ENCODE measurements around the gene HES7. TPM values are rescaled to one million over a fixed set of nuclear protein-coding genes. Genes with fewer than 3 reads are reported as not detected.
"Not testable (repeated sequence)": the region's sequence is repeated elsewhere in the genome, so short reads cannot be mapped to it uniquely, and the experiment has no call there.

HES7 gene
- total RNA-seq, 2 donors from 2014 or later, result 0.34 TPM; not detected in 1

GRCh38 chr17:8081876-8082275 lies 42.0 kb downstream of the HES7 start:
- 89% methylated on average over 3 of the region's 3 CpGs for WGBS

DNA sequence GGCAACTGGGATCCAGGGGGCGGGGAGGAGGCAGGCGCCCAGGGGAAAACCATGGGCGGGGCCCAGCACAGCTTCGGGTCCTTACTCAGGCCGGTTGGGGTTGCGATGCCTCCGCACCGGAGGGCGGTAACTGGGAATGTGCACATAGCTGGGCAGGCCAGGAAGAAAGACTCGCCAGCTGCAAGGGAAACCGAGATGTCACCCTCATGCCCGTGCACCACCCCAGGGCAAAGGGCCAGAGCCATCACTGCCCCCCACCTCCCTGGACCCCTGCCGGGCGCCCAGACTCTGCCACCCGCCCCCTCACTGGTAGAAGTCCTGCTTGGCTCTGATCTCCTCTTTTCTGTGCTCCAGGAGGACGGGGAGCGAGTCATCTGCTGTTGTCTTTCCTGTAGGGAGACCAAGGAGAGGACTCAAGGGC lies 43.1 kb downstream of the HES7 start:
- DNase-seq (ENCODE audit: low spot score), result no peak
- TF ChIP-seq, protein P1, sequence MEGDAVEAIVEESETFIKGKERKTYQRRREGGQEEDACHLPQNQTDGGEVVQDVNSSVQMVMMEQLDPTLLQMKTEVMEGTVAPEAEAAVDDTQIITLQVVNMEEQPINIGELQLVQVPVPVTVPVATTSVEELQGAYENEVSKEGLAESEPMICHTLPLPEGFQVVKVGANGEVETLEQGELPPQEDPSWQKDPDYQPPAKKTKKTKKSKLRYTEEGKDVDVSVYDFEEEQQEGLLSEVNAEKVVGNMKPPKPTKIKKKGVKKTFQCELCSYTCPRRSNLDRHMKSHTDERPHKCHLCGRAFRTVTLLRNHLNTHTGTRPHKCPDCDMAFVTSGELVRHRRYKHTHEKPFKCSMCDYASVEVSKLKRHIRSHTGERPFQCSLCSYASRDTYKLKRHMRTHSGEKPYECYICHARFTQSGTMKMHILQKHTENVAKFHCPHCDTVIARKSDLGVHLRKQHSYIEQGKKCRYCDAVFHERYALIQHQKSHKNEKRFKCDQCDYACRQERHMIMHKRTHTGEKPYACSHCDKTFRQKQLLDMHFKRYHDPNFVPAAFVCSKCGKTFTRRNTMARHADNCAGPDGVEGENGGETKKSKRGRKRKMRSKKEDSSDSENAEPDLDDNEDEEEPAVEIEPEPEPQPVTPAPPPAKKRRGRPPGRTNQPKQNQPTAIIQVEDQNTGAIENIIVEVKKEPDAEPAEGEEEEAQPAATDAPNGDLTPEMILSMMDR (IDR thresholded peaks at IDR 0.05), result no peak
- TF ChIP-seq POLR2AphosphoS5 (IDR thresholded peaks at IDR 0.05) (no peak), POLR2A (IDR thresholded peaks at IDR 0.05) (no peak)
- 57% methylated on average over 17 of the region's 17 CpGs for WGBS
- no peak overlapping the region for H3K4me3 ChIP-seq
- no peak overlapping the region for H3K27ac ChIP-seq
- intact Hi-C loops (cut with DNase I), result no loop called here
- H3K4me1 ChIP-seq (replicated peaks), result no peaks in the 10 kb centered on the region
- no peaks in the 10 kb centered on the region for H3K36me3 ChIP-seq
- H3K9me3 ChIP-seq, result no peaks in the 10 kb centered on the region
- H3K27me3 ChIP-seq (replicated peaks; ENCODE audit: insufficient read depth), result no peaks in the 10 kb centered on the region

More at GRCh38 chr17:8081876-8082275, 42.0 kb downstream of the HES7 start:
- Histone ChIP-seq H3K4me1 (replicated peaks) (no peaks in the 10 kb centered on the region), H3K27ac (no peak overlapping the region), H3K36me3 (no peaks in the 10 kb centered on the region), H3K4me3 (no peak overlapping the region), H3K27me3 (replicated peaks; ENCODE audit: insufficient read depth) (no peaks in the 10 kb centered on the region), H3K9me3 (no peaks in the 10 kb centered on the region)
- DNase-seq (ENCODE audit: low spot score), result no peak
- TF ChIP-seq POLR2A (IDR thresholded peaks at IDR 0.05) (no peak), POLR2AphosphoS5 (IDR thresholded peaks at IDR 0.05) (no peak)
- TF ChIP-seq, protein P1 (IDR thresholded peaks at IDR 0.05), result no peak
- intact Hi-C loops (cut with DNase I), result no loop called here

GRCh38 chr17:8080208-8080798 lies 43.6 kb downstream of the HES7 start:
- no peaks in the 10 kb centered on the region for H3K9me3 ChIP-seq
- intact Hi-C loops (cut with DNase I), result no loop called here
- WGBS, result 31% methylated on average over 25 of the region's 25 CpGs
- peak overlapping the region in 1 of 2 donors; percentile 28 for H3K4me3 ChIP-seq
- TF ChIP-seq POLR2A (IDR thresholded peaks at IDR 0.05), result no peak
- TF ChIP-seq, protein P1 (IDR thresholded peaks at IDR 0.05), result no peak
- TF ChIP-seq POLR2AphosphoS5 (IDR thresholded peaks at IDR 0.05), result no peak
- no peak for DNase-seq (ENCODE audit: low spot score)
- H3K4me1 ChIP-seq (replicated peaks), result no peaks in the 10 kb centered on the region
- no peaks in the 10 kb centered on the region for H3K36me3 ChIP-seq
- H3K27ac ChIP-seq, result peak overlapping the region in 1 of 2 donors; percentile 56
- H3K27me3 ChIP-seq (replicated peaks; ENCODE audit: insufficient read depth), result no peaks in the 10 kb centered on the region

GRCh38 chr17:8079291-8080207 lies 44.4 kb downstream of the HES7 start:
- TF ChIP-seq, protein P1 (IDR thresholded peaks at IDR 0.05), result peak; percentile 77 to 89 (median 82)
- no peak for TF ChIP-seq POLR2AphosphoS5 (IDR thresholded peaks at IDR 0.05)
- TF ChIP-seq POLR2A (IDR thresholded peaks at IDR 0.05), result no peak
- 3% methylated on average over 76 of the region's 87 CpGs for WGBS
- no peak for DNase-seq (ENCODE audit: low spot score)
- Histone ChIP-seq H3K4me3 (peak overlapping the region; percentile 23 to 28), H3K36me3 (no peaks in the 10 kb centered on the region), H3K27me3 (replicated peaks; ENCODE audit: insufficient read depth) (no peaks in the 10 kb centered on the region), H3K27ac (peak overlapping the region; percentile 22 to 56), H3K9me3 (no peaks in the 10 kb centered on the region), H3K4me1 (replicated peaks) (no peaks in the 10 kb centered on the region)
- intact Hi-C loops (cut with DNase I), result loop anchor here (10.0 kb wide), 1 partner anchor 225 kb away; no protein-coding TSS in a partner anchor

DNA sequence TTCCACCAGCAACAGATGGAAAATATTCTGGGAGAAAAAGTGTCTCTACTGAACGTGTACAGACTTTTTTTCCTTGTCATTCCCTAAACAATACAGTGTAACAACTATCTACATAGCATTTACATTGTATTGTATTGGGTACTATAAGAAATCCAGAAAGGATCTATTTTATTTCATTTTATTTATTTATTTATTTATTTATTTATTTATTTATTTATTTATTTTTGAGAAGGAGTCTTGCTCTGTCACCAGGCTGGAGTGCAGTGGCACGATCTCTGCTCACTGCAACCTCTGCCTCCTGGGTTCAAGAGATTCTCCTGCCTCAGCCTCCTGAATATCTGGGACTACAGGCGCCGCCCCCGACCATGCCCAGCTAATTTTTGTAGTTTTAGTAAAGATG lies 46.0 kb downstream of the HES7 start:
- intact Hi-C loops (cut with DNase I), result loop anchor here (10.0 kb wide), 1 partner anchor 227 kb away; no protein-coding TSS in a partner anchor
- H3K27me3 ChIP-seq (replicated peaks; ENCODE audit: insufficient read depth); H3K4me3 ChIP-seq; H3K36me3 ChIP-seq; H3K9me3 ChIP-seq; DNase-seq (ENCODE audit: low spot score); H3K27ac ChIP-seq; H3K4me1 ChIP-seq (replicated peaks): not testable (repeated sequence)
- 88% methylated on average over 5 of the region's 5 CpGs for WGBS
